Effector memory CD4-positive, alpha-beta T cell (primary cell): ENCODE results near the gene LIMK2.

ENCODE experiments used
- DNase-seq, 3 donors: peaks; one replicate each; pipeline ENCODE4 v3.0.0-alpha.2; 2020
- H3K27ac ChIP-seq: 2 replicates; pipeline ENCODE4 v1.7.0; 2013; ENCODE audit warnings: mild to moderate bottlenecking, low read length, moderate library complexity; ENCODE audit not compliant: insufficient read depth, poor library complexity, severe bottlenecking
- H3K27me3 ChIP-seq: replicated peaks from 2 replicates; pipeline ENCODE4 v1.7.0; 2013; ENCODE audit warnings: mild to moderate bottlenecking, low read length; ENCODE audit not compliant: insufficient read depth, control insufficient read depth, poor library complexity, severe bottlenecking
- H3K36me3 ChIP-seq: 2 replicates; pipeline ENCODE4 v1.7.0; 2013; ENCODE audit warnings: mild to moderate bottlenecking, low read length, moderate library complexity; ENCODE audit not compliant: control insufficient read depth, insufficient read depth
- H3K4me1 ChIP-seq: 2 replicates; pipeline ENCODE4 v1.7.0; 2013; ENCODE audit warnings: low read length, mild to moderate bottlenecking; ENCODE audit not compliant: control insufficient read depth, insufficient read depth, poor library complexity, severe bottlenecking
- H3K4me3 ChIP-seq: 2 replicates; pipeline ENCODE4 v1.7.0; 2013; ENCODE audit warnings: low read length, low read depth, mild to moderate bottlenecking; ENCODE audit not compliant: insufficient read depth, poor library complexity, severe bottlenecking
- H3K9me3 ChIP-seq: 2 replicates; pipeline ENCODE4 v1.7.0; 2013; ENCODE audit warnings: mild to moderate bottlenecking, low read length, moderate library complexity; ENCODE audit not compliant: control insufficient read depth

LIMK2 gene

DNA sequence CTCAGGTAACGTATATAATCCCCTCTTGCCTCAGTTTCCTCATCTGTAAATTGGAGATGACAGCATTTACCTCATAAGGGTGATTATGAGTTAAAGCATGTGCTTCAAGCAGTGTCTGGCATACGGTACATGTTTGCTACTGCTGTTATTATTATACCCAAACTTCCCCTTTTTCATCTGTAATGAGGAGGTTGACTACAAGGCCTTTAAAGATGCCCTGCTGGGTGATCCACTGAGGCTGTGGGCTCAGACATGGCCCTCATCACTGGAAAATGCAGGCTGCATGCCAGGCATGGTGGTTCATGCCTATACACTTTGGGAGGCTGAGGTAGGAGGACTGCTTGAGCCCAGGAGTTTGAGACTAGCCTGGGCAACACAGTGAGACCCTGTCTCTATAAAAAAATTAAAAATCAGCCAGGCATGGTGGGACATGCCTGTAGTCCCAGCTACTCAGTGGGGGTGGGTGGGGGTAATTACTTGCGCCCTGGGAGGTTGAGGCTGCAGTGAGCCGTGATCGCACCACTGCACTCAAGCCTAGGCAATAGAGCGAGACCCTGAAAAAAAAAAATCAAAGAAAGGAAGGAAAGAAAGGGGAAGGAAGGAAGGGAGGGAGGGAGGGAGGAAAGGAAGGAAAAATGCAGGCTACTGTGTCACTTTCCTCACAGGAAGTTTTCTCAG is 75.9 kb downstream of the LIMK2 start:
- peak overlapping the region; percentile 71 for H3K27ac ChIP-seq
- peaks cover 66% of the 10 kb centered on the region for H3K36me3 ChIP-seq
- no peaks in the 10 kb centered on the region for H3K27me3 ChIP-seq
- H3K4me1 ChIP-seq, result peaks cover 75% of the 10 kb centered on the region
- no peak for DNase-seq
- no peaks in the 10 kb centered on the region for H3K9me3 ChIP-seq
- H3K4me3 ChIP-seq, result peak overlapping the region; percentile 93

DNA sequence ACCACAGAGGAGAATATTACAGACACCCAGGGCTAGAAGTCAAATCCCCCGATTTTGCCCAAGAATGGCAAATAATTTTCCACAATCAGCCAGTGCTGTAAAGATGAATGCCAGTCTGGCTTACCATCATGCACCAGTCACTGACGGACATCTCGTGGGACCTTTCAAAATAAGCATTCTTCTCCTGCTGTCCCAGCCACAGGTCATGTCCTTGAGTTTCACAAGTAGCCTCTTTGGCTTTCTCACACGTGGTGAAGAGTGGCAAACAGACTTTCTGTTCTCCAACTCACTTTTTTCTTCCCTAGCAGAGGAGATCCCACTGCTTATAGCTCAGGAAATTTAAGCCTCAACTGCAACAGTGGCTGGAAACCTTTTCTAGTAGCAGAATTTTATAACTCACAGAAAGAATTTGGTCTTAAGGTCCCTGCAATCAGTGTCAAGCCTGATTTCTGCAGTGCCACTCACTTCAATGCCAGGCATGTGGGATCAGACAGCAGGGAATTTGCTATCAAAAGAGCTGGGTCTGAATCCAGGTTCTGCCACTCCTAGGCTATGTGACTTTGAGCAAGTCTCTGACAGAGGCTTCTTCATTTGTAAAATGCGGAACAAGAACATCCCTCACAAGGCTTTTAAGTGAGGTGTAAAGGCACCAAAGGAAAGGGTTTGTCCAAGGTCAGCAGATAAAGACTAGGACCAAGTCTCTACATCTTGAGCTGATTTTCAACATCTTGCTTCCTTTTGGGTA is 76.6 kb downstream of the LIMK2 start:
- H3K27me3 ChIP-seq, result no peaks in the 10 kb centered on the region
- peaks cover 59% of the 10 kb centered on the region for H3K36me3 ChIP-seq
- H3K4me3 ChIP-seq, result peak overlapping the region; percentile 93
- no peaks in the 10 kb centered on the region for H3K9me3 ChIP-seq
- DNase-seq, result no peak
- peak overlapping the region; percentile 100 for H3K27ac ChIP-seq
- H3K4me1 ChIP-seq, result peaks cover 75% of the 10 kb centered on the region

DNA sequence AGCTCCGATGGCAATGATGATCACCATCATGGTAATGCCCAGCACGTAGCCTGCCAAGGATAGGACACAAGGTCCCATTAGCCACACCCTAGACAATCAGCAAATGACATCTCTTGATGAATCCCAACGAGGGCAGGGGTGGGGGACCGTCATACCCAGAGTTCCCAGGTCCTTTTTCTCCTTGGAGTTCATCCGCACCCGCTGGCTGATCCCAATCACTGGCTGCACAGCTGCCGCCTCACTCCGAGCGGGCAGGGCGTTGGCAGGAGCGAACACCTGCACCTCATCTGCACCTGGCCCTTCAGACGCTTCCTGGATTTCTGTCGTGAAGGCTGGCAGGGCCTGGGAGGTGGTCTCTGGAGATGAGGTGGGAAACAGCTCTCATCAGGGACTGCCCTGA is 77.2 kb downstream of the LIMK2 start:
- peak overlapping the region; percentile 93 for H3K4me3 ChIP-seq
- peaks cover 52% of the 10 kb centered on the region for H3K36me3 ChIP-seq
- no peaks in the 10 kb centered on the region for H3K27me3 ChIP-seq
- no peaks in the 10 kb centered on the region for H3K9me3 ChIP-seq
- H3K27ac ChIP-seq, result peak overlapping the region; percentile 100
- DNase-seq, result no peak
- peaks cover 73% of the 10 kb centered on the region for H3K4me1 ChIP-seq

DNA sequence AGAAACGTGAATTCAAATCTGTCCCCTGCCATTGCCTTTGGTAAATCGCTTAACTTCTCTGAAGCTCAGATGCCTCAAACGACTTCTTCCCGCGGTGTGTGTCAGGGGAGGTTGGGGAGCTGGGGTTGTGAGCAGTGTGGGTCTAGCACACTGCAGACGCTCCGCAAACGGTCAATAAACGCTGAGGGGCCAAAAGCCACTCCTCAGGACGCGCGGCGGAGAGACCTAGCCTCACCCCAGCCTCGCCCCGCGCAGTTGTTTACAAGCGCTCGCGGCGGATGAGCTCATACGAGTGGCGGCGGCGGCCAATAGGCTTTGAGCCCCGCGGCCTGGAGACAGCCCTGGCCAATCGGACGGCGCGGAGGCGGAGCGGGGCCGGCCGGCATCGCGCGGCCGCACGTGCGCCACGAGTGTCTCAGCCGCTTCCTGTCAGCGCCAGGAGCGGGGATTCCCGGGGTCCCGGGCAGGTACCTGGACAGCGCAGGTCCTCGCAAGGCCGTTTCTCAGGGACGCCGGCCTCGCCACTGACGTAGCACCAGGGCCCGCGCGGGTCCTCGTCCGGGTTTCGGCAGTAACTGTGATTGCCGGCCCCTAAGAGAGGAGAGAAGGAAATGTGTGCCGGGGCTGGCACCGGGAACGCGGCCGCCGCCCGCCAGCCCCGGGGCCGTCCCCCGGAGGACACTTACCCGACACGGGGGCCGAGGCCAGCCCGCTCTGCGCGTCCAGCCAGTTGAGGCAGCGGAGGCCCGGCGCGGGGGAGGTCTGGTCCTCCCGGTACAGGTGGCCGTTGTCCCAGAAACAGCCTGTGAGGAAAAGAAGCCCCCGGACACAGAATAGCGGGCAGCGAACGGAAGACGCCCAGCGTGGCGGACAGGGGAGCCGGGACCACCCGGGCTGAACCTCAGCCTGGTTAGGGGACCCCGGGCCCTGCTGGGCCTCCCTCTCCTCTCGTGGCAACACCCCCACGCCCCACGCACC is 78.7 kb downstream of the LIMK2 start:
- H3K4me3 ChIP-seq, result peak overlapping the region; percentile 93
- peaks cover 68% of the 10 kb centered on the region for H3K4me1 ChIP-seq
- peak overlapping the region; percentile 100 for H3K27ac ChIP-seq
- no peaks in the 10 kb centered on the region for H3K27me3 ChIP-seq
- peaks cover 38% of the 10 kb centered on the region for H3K36me3 ChIP-seq
- no peaks in the 10 kb centered on the region for H3K9me3 ChIP-seq
- peak; percentile 93 to 94 (median 94) for DNase-seq

DNA sequence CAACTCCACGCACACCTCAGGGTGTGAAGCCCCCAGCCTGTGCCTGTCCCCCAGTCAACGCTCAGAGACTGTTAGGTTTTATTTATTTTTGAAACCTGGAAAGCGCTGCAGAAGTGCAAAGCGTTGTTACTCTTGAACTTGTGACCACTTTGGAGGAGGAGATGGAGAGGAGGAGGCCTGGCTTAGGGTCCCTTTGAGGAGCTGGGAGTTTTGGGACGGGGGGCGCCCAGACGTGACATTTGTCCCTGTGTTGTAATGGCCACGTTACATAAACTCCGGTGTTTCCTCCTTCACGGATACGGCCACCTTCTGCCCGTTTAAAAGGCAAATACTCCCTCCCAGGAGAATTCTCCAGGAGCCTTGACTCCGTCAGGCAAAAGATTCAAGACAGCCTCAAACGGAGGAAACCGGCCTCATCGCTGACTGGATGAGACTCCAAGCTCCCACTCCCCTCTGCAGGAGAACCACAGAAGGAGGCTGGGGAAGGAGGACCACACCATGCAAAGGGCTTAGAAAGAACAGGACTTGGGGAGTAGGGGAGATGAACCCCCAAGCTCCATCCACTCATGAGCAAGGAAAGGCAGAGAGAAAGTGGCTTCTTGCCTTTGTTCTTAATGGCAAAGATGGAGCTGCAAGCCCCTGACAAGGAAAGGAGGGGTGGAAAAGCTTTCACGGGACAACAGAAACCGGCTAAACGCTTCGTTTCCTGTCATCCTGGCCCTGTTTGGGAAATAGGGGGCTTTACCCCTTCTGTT is 79.6 kb downstream of the LIMK2 start:
- Histone ChIP-seq H3K4me3 (peak overlapping the region; percentile 93), H3K9me3 (no peaks in the 10 kb centered on the region), H3K4me1 (peaks cover 60% of the 10 kb centered on the region), H3K36me3 (peaks cover 36% of the 10 kb centered on the region), H3K27ac (peak overlapping the region; percentile 100), H3K27me3 (no peaks in the 10 kb centered on the region)
- DNase-seq, result no peak

DNA sequence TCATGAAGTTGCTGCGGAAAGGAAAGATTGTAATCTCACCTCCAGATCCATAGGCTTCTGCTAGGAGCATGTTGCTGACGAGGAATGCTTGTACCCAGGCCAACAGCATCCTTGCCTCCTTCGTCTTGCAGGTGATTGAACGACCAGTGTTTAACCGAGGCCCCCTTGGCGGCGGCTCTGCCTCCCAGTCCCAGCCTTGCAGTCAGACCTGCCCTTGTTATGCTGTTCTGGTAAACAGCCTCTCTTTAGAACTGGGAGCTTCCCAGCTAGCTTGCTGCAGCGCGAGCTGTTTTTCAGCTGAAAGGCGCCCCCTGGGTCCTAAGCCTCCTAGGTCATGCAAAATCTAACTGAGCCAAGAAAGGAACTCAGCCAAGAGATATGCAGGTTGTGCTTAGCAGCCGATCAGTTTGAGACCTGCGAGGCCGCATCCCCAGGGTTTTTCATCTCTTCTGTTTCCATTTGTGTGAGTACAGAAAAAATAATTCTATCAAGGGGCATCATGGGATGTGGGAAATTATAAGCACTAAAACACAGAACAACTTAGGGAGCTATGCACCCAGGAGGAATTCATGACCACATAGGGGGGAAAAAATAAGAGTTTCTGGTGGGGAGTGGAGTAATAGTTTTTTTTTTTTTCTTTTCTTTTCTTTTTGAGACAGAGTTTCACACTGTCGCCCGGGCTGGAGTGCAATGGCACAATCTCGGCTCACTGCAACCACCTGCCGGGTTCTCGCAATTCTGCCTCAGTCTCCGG is 80.3 kb downstream of the LIMK2 start, which contains the start of gene PIK3IP1:
Gene PIK3IP1, minus strand, starts transcription at position 253 of the 754 bp plus-strand sequence. Its CDS starts 144 bp downstream, at position 109.
- Histone ChIP-seq H3K36me3 (peaks cover 36% of the 10 kb centered on the region), H3K27me3 (no peaks in the 10 kb centered on the region), H3K27ac (peak within 1 kb of the TSS; percentile 100), H3K4me1 (peaks cover 58% of the 10 kb centered on the region), H3K9me3 (no peaks in the 10 kb centered on the region), H3K4me3 (peak within 1 kb of the TSS; percentile 93)
- peak; percentile 64 to 77 (median 75) for DNase-seq

DNA sequence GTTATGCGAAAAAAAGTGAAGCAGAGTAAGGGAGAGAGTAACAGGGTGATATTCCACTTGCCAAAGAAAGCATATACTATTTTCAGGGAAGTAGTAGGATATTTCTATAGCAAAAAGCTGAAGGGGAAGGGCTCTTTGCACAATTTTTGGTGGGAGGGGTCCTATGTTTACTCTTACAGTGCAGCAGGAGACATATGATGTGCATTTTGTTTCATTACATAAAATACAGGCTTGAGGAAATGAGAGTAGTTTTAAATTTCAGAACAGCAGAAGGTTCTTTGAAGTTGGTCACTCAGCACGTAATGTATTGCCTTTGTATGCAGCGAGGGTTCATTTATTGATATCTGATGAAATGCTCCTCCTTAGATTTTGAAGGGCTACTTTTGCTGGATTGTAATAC is 83.3 kb downstream of the LIMK2 start:
- no peaks in the 10 kb centered on the region for H3K9me3 ChIP-seq
- H3K36me3 ChIP-seq, result peaks cover 12% of the 10 kb centered on the region
- H3K27ac ChIP-seq, result peak overlapping the region; percentile 26
- no peaks in the 10 kb centered on the region for H3K27me3 ChIP-seq
- DNase-seq, result no peak
- H3K4me1 ChIP-seq, result peaks cover 28% of the 10 kb centered on the region
- peak overlapping the region; percentile 11 for H3K4me3 ChIP-seq

DNA sequence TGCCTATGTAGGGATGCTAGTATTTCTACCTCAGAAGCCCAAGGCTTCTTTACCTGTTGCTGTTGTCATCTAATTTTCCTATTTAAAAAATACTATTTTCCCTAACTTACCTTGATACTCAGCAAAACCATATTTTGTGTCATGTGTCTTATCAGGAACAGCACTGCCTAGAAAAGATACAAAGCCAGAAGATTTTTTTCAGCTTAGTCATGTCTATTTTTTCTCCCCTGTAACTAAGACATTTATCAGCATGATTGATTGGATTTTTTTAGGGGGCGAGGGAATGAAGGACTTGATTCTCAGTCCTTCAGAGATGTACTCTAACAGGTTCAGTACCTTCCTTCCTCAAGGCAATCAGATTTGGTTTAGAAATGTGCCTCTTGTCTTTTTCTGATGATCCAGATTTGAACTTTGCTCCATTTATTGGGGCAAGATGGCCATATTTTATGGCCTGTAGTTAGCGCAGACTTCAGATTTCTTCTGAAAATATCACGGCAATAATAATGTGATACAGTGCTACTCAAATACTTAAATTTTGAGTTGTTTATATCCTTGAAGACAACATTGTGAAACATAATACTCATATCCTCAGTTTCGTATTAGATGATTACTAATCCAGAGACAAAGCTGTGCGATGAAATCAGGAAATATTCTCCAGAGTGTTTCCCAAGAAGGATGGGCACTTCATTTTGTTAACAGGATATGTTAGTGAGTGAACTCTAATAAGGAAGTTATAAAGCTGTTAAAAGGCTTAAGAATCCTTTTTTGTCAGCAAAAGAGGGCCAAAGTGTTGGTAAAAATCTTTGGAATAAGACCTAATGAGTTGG is 83.9 kb downstream of the LIMK2 start:
- no peak for DNase-seq
- Histone ChIP-seq H3K27me3 (no peaks in the 10 kb centered on the region), H3K36me3 (peaks cover 10% of the 10 kb centered on the region), H3K9me3 (no peaks in the 10 kb centered on the region), H3K27ac (peak overlapping the region; percentile 26), H3K4me3 (peak overlapping the region; percentile 27), H3K4me1 (peaks cover 27% of the 10 kb centered on the region)
